ENCODE measurements around the gene EVX1.

Gene EVX1

GRCh38 chr7:27205325-27206280, 37.0 kb upstream of the EVX1 start:
- no peak for DNase-seq (ENCODE audit: low read depth in 3 of 3)

- DNase-seq (ENCODE audit: low read depth in 3 of 3), result no peak
These were observed 35.1 kb upstream of the EVX1 start for GRCh38 chr7:27207348-27207985.

GRCh38 chr7:27208998-27209397, 33.6 kb upstream of the EVX1 start:
- no peak for DNase-seq (ENCODE audit: low read depth in 3 of 3)

- no peak for DNase-seq (ENCODE audit: low read depth in 3 of 3)
These were observed 32.6 kb upstream of the EVX1 start for GRCh38 chr7:27209933-27210440.

DNA sequence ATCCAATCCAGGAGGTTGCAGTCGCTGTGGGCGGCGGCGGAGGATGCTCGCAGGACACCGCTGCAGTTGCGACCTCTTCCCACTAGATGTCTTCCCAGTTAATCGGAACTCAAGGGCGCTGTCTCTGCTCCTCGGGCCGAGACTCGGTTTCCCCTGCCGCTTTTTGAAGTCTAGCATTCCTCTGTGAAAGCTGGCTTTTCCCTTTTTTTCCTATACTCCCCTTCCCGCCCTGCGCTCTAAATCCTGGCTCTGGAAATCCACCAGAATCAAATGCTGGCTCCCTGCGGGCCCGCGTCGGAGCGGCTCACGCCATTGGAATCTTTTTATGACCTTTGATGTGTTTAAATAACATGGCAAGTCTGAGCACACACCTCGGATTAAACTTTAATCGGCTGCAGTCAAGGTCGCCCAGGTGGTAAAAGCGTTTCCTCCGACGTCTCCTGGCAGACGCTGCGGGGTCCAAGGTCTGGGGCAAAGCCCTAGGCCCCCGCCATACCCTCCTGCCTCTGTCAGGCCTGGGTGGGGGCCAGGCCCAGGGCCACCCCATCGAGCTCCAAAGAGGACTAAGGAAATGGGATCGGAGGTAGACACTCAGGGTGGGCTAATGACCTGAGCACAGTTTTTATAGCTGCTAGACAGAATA, 32.0 kb upstream of the EVX1 start:
- peak in 1 of 3 donors; percentile 48 for DNase-seq (ENCODE audit: low read depth in 3 of 3)

- DNase-seq (ENCODE audit: low read depth in 3 of 3), result no peak
These were observed 31.5 kb upstream of the EVX1 start for GRCh38 chr7:27211084-27211446.

GRCh38 chr7:27211764-27212204, 30.8 kb upstream of the EVX1 start:
- DNase-seq (ENCODE audit: low read depth in 3 of 3), result no peak

DNA sequence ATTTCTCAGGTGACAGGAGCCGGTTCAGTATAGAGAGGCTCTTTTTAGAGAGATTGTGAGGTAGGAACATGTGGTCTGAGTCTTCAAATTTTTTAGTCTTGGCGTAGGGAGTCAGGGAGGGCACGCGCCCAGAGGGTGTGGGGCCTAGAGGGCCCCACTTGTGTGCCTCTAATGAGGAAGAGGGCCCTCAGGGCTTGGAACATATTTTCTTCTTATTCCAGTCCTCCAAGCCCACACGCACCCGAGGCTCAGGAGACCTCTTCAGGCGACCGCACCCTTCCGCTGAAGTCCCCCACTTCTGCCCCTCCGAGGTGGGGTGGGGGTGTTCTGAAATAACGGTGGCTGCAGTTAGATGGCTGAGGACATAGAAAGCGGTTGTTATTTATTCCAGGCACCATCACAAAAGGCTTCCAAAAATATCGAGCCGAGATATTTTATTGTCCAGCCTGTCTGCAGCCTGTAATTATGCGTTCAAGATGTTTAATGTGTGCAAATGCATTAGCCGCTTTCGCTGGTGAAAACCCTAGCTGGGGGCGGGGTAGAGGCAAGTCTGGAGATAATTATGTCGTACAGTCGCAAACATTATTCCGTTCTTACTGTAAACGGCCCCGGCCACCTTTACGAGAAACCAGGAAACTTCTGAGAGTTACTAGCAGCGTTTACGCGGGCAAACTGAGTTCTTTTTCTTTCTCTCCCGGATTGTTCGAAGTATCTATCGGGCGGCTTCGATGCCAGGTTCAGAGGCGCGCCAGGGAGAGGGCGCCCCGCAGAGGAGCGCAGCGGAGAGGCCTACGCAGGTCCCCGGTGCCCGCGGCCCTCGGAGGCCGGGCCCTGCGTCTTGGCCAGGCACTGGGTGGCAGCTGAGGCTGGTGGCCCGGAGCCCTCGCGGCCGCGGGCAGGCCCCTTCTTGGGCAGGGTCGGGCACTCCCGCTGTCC, 29.8 kb upstream of the EVX1 start:
- no peak for DNase-seq (ENCODE audit: low read depth in 3 of 3)

- no peak for DNase-seq (ENCODE audit: low read depth in 3 of 3)
These were observed 29.0 kb upstream of the EVX1 start for GRCh38 chr7:27213433-27214238.

- no peak for DNase-seq (ENCODE audit: low read depth in 3 of 3)
These were observed 28.2 kb upstream of the EVX1 start for GRCh38 chr7:27214239-27214950.

GRCh38 chr7:27215356-27215755, 27.2 kb upstream of the EVX1 start:
- no peak for DNase-seq (ENCODE audit: low read depth in 3 of 3)

GRCh38 chr7:27217951-27218350, 24.7 kb upstream of the EVX1 start:
- no peak for DNase-seq (ENCODE audit: low read depth in 3 of 3)

GRCh38 chr7:27219821-27220220, 22.8 kb upstream of the EVX1 start:
- DNase-seq (ENCODE audit: low read depth in 3 of 3), result no peak

DNA sequence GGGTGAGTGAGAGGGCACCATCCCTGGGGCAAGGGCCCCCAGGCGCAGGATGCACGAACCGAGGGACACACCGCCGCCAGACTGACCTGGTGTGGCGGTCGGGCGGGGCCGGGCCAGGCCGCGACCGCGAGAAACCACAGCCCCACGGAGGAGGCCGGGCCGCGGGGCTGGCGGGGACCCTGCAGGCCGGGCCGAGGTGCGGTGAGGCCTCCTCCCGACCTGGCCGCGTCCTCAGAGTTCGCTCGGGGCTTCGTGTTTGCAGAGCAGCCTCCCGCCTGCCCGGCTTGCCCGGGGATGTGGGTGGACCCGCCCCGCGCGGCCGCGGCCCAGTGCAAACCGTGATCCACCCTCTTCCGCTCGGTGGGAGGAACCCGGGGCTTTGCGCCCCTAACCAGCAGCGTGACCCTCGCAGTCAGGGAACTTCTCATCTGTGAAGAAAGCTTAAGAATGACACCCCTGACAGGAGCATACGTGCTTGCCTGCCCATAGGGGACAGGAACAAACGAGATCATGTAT, 22.1 kb upstream of the EVX1 start:
- no peak for DNase-seq (ENCODE audit: low read depth in 3 of 3)

GRCh38 chr7:27221201-27221797, 21.3 kb upstream of the EVX1 start:
- no peak for DNase-seq (ENCODE audit: low read depth in 3 of 3)

- DNase-seq (ENCODE audit: low read depth in 3 of 3), result no peak
These were observed 18.5 kb upstream of the EVX1 start for GRCh38 chr7:27223941-27224575.

GRCh38 chr7:27224983-27225934, 17.3 kb upstream of the EVX1 start:
- DNase-seq (ENCODE audit: low read depth in 3 of 3), result no peak
